Medulla oblongata (tissue), 1 donor: Measurements from ENCODE around the gene KIF21A.

Experiments
- DNase-seq: peaks from one replicate; pipeline ENCODE4 v3.0.0-alpha.2; 2015; ENCODE audit errors: extremely low spot score

The KIF21A gene

DNA sequence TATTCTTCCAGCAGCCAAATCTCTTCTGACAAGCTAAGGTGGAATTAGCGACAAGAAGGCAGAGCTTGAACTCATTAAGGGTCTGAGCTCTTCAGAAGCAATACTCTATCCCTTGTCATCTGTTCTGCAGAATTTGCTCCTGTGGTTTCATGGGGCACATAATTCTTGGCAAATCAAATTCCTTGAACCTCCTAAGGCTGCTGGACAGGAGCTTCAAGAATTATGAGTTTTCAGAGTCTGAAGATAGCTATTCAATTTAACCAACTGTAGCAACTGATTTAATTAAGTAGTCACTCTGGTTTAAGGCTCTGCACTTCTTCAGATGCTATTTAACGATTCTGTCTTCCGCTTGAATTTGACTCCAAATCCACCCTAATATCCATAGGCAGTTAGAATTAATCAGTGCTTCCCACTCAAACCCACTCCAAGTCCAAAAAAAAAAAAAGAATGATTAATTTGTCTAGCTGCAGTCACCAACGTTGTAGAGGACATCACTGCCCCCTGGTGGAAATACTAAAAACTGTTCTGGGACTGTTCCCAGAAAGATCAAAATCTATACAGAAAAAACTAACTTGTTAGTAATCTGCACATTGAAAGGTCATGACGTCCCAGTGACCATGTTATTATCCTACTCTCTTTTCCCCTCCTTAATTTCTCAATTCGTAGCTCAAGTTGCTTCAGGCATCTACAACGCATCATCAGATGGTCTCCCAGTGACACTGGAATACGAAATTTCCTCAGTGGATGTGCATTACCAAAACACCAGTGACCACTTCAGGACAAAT is 169.9 kb downstream of the KIF21A start:
- DNase-seq, result peak; percentile 49

GRCh38 chr12:39269492-39269891 is 173.4 kb downstream of the KIF21A start:
- DNase-seq, result no peak

GRCh38 chr12:39267886-39268285 is 175.0 kb downstream of the KIF21A start:
- DNase-seq, result no peak

DNA sequence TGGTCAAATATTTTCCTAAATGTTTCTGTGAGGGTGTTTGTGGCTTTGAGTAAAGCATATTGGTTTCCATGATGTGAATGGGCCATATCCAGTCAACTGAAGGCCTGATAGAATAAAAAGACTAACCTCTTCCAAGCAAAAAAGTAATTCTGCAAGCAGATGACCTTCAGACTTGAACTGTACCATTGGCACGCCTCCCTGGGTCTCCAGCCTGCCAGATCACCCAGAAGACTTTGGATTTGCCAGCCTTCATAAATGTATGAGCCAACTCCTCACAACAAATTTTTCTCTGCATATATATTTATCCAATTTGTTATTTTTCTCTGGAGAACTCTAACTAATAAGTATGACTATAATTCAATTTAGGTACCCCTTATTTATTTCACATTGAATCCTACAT is 190.3 kb downstream of the KIF21A start:
- no peak for DNase-seq
